Kidney (tissue), 14 donors: ENCODE measurements around the gene KCNA3. TPM values are rescaled to one million over a fixed set of nuclear protein-coding genes. Genes with fewer than 3 reads are reported as not detected.

Source experiments
- DNase-seq, 5 donors: peaks; one replicate each; pipeline ENCODE4 v3.0.0-alpha.2; 2013 to 2020
- FAIRE-seq: peaks from 2 replicates; lab custom pipeline; 2012; peaks lifted over from hg19 to GRCh38; lab: Jason Lieb, UNC
- H3K27ac ChIP-seq, 2 donors: one replicate each; pipeline ENCODE4 v1.7.0; 2013; ENCODE audit warnings: low read depth in 2 of 2, low read length in 2 of 2, inconsistent platforms in 1 of 2
- H3K27me3 ChIP-seq: one replicate; pipeline ENCODE4 v1.7.1; 2013; ENCODE audit warnings: low read length, inconsistent platforms; ENCODE audit not compliant: control insufficient read depth, insufficient read depth
- H3K36me3 ChIP-seq, 3 donors: one replicate each; pipeline versions ENCODE4 v1.7.0 to v1.7.1; 2013; ENCODE audit warnings: low read length in 3 of 3, control low read depth in 1 of 3, inconsistent platforms in 1 of 3; ENCODE audit not compliant: insufficient read depth in 3 of 3, control insufficient read depth in 2 of 3
- H3K4me1 ChIP-seq, 3 donors: one replicate each; pipeline versions ENCODE4 v1.7.0 to v1.7.1; 2013; ENCODE audit warnings: low read length in 3 of 3, inconsistent platforms in 1 of 3, low read depth in 1 of 3; ENCODE audit not compliant: control insufficient read depth in 2 of 3, insufficient read depth in 2 of 3
- H3K4me3 ChIP-seq, 3 donors: one replicate each; pipeline versions ENCODE4 v1.7.0 to v1.8.1; 2013; ENCODE audit warnings: low read length in 3 of 3, control low read depth in 1 of 3, inconsistent platforms in 1 of 3
- H3K9ac ChIP-seq, 3 donors: one replicate each; pipeline versions ENCODE4 v1.7.0 to v1.7.1; 2013; ENCODE audit warnings: low read length in 3 of 3, control low read depth in 1 of 3, inconsistent platforms in 1 of 3
- H3K9me3 ChIP-seq, 3 donors: one replicate each; pipeline versions ENCODE4 v1.7.0 to v1.7.1; 2013; ENCODE audit warnings: low read length in 3 of 3, control low read depth in 1 of 3, inconsistent platforms in 1 of 3; ENCODE audit not compliant: control insufficient read depth in 2 of 3, insufficient read depth in 1 of 3
- CTCF ChIP-seq: IDR thresholded peaks from 3 replicates; pipeline ENCODE4 v1.5.1; 2012; ENCODE audit warnings: mild to moderate bottlenecking, moderate library complexity, borderline replicate concordance; ENCODE audit not compliant: insufficient read depth; ENCODE audit errors: extremely low read depth
- intact Hi-C: fragments of 100-400 bp; cut with DNase I; formaldehyde crosslinking; loops from one replicate; pipeline ENCODE4 v1.11.1; 2022
- polyA plus RNA-seq: library from polyadenylated mRNA; stranded (reverse); fragments of 350-450 nt; fragmentation: Illumina TruSeq; extraction: RNeasy Lipid Tissue Mini Kit (QIAGEN cat#74804); gene quantifications from one replicate; pipeline ENCODE4 v1.2.3, GENCODE V29; 2014; ENCODE audit warnings: low read depth, low replicate concordance; ENCODE audit not compliant: insufficient read depth
- total RNA-seq: library from RNA; stranded (reverse); fragmentation: NEBNext Ultra II Directional; extraction: Animal tissue kit (Norgen Biotek cat#: 25700); gene quantifications from one replicate; pipeline ENCODE4 v1.2.1, GENCODE V29; 2021
- donor health status: control.
- donor health status: control.
- donor health status: control.
- donor health status: control.
- donor health status: control.
- donor health status: DM: yes; HTN: yes; CAD: no.
- donor health status: Normal renal cell carcinoma (clear cell type).

KCNA3 gene
- total and polyA plus RNA-seq, 2 donors from 2014 or later = 6.7 TPM; not detected in 1

GRCh38 chr1:110650609-110651008 is 24.1 kb downstream of the KCNA3 start:
- H3K36me3 ChIP-seq = no peaks in the 10 kb centered on the region
- no peaks in the 10 kb centered on the region for H3K4me1 ChIP-seq
- H3K9ac ChIP-seq = no peak overlapping the region
- no peaks in the 10 kb centered on the region for H3K9me3 ChIP-seq
- no peak overlapping the region for H3K27ac ChIP-seq
- H3K4me3 ChIP-seq = no peak overlapping the region
- peaks cover 2% of the 10 kb centered on the region for H3K27me3 ChIP-seq
- intact Hi-C loops = no loop called here
- DNase-seq = no peak
- no peak for TF ChIP-seq CTCF
- FAIRE-seq = no peak

GRCh38 chr1:110648417-110648816 is 26.3 kb downstream of the KCNA3 start:
- intact Hi-C loops = no loop called here
- H3K4me1 ChIP-seq = no peaks in the 10 kb centered on the region
- DNase-seq = no peak
- no peak overlapping the region for H3K27ac ChIP-seq
- H3K9me3 ChIP-seq = no peaks in the 10 kb centered on the region
- no peaks in the 10 kb centered on the region for H3K27me3 ChIP-seq
- H3K4me3 ChIP-seq = no peak overlapping the region
- TF ChIP-seq CTCF = no peak
- no peaks in the 10 kb centered on the region for H3K36me3 ChIP-seq
- no peak for FAIRE-seq
- H3K9ac ChIP-seq = no peak overlapping the region

- Histone ChIP-seq H3K9ac (no peak overlapping the region), H3K36me3 (no peaks in the 10 kb centered on the region), H3K27me3 (no peaks in the 10 kb centered on the region), H3K4me1 (no peaks in the 10 kb centered on the region), H3K27ac (no peak overlapping the region), H3K9me3 (no peaks in the 10 kb centered on the region), H3K4me3 (no peak overlapping the region)
- intact Hi-C loops = no loop called here
- peak; percentile 50 for FAIRE-seq
- TF ChIP-seq CTCF = no peak
- DNase-seq = peak in 2 of 5 donors; percentile 3 to 11
These were observed 27.4 kb downstream of the KCNA3 start for GRCh38 chr1:110647254-110647891.
